Epithelial cell of prostate (primary cell): ENCODE results near the gene FTCDNL1.

ENCODE experiments used
- DNase-seq: peaks from one replicate; pipeline ENCODE4 v3.0.0-alpha.2; 2011; ENCODE audit warnings: low read depth, low spot score
- H3K27ac ChIP-seq: fragments of 450-650 bp; 2 replicates; pipeline ENCODE4 v1.5.1; 2017; ENCODE audit warnings: mild to moderate bottlenecking

FTCDNL1 gene

GRCh38 chr2:199850718-199851500 is at the start of gene FTCDNL1:
Gene FTCDNL1, minus strand, starts transcription at chr2:199851192. Its CDS starts 2,230 bp downstream, at chr2:199848962.
- no peak for DNase-seq
- H3K27ac ChIP-seq = no peak within 1 kb of the TSS

DNA sequence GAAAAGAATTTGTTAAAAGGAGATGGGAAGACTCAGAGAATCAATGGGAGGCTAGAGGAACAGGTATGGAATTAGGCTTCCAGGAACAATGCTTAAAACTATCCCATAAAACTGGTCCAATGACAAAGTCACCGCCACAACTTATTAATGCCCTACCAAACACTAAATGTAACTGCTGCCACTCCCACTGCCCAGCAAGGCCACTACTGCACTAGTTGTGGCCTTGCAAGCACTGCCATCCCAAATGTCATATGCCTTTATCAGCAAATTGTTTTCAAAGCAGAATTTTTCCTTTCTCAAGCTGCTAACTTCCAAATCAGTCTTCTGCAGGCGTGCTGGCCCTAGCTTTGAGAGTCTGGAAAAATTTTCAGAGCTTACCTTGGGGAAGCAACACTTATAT is 45.6 kb upstream of the FTCDNL1 start:
- no peak for DNase-seq
- H3K27ac ChIP-seq = no peak overlapping the region

DNA sequence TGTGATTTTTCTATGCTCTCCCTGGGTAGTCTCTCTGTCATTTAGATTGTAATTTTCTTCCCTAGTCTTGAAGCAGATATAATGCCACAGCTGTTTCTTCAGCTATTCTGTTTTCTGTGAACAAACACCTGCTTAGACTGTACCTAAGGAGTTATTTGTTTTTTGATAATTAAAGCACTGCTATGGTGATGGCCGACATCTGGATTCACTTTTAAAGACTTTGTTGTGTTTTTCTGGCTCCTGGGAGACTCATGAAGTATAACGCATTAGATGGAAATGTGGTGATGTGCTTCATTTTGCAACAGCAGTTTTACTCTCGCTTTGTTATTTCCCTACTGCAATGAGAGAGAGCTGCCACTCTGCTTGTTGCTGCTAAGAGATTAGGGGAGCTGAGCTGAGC is 44.4 kb upstream of the FTCDNL1 start:
- H3K27ac ChIP-seq = no peak overlapping the region
- no peak for DNase-seq

DNA sequence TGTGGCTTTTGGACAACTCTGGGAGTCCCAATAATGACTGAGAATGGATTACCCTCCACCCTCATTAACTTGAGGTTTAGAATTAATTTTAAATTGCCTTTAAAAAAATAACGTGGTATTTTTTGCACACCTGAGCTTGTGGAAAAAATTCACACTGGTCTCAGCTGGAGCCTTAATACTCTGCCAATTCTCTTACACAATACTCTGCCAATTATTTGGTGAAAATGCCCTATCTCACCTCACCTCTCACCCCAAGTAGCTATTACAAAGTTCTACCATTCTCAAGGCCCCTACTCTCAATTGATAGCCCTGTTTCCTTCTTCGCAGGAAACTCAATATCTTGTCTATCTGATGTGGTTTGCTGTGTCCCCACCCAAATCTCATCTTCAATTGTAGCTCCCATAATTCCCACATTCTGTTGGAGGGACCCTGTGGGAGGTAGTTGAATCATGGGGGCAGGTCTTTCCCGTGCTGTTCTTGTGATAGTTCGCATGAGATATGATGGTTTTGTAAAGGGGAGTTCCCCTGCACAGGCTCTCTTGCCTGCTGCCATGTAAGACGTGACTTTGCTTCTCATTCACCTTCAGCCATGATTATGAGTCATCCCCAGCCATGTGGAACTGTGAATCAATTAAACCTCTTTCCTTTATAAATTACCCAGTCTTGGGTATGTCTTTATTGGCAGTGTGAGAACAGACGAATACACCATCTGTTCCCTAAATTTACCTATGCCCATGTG is 32.7 kb upstream of the FTCDNL1 start:
- DNase-seq = no peak
- no peak overlapping the region for H3K27ac ChIP-seq

DNA sequence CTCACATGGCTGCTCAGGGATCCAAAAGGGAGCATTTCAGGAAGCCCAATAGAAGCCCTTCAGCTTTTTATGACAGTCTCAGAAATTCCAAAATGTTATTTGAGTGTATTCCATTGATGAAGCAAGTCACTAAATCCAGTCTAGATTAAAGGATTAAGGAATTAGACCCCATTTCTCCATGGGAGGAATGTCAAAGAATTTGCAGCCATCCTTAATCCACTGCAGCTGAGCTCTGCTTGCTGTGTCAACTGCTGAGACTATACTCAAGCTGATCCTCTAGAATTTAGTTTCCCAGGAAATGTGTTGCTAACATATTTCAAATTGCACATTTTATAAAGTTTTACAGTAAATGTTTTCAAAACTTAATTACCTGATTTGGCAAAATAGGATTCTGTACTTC is 31.7 kb upstream of the FTCDNL1 start:
- no peak for DNase-seq
- no peak overlapping the region for H3K27ac ChIP-seq

DNA sequence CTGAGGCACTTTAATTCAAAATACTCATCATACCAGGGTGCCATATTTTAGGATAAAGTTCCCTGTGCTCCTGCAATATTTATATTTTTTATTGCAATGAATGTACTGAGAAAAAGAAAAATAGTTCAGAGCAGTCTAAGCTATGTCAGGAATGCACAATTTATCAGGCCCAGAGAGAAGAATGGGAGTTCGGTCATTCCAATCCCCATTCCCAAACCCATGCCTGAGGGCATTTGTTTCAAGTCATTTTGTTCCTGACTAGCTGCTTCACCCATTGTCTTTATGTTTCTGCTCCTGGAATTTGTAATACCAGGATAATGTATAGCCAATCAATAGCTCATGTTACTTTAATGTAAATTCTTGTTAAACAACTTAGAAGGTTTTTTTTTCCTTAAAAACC is 24.4 kb upstream of the FTCDNL1 start:
- H3K27ac ChIP-seq = no peak overlapping the region
- no peak for DNase-seq

GRCh38 chr2:199874209-199874608 is 23.2 kb upstream of the FTCDNL1 start:
- H3K27ac ChIP-seq = no peak overlapping the region
- DNase-seq = no peak

GRCh38 chr2:199870581-199870980 is 19.6 kb upstream of the FTCDNL1 start:
- no peak for DNase-seq

GRCh38 chr2:199869653-199870052 is 18.7 kb upstream of the FTCDNL1 start:
- no peak overlapping the region for H3K27ac ChIP-seq

More at GRCh38 chr2:199870581-199870980, 19.6 kb upstream of the FTCDNL1 start:
- no peak overlapping the region for H3K27ac ChIP-seq

GRCh38 chr2:199869227-199869541 is 18.2 kb upstream of the FTCDNL1 start:
- no peak for DNase-seq
- H3K27ac ChIP-seq = no peak overlapping the region

More at GRCh38 chr2:199869653-199870052, 18.7 kb upstream of the FTCDNL1 start:
- no peak for DNase-seq

DNA sequence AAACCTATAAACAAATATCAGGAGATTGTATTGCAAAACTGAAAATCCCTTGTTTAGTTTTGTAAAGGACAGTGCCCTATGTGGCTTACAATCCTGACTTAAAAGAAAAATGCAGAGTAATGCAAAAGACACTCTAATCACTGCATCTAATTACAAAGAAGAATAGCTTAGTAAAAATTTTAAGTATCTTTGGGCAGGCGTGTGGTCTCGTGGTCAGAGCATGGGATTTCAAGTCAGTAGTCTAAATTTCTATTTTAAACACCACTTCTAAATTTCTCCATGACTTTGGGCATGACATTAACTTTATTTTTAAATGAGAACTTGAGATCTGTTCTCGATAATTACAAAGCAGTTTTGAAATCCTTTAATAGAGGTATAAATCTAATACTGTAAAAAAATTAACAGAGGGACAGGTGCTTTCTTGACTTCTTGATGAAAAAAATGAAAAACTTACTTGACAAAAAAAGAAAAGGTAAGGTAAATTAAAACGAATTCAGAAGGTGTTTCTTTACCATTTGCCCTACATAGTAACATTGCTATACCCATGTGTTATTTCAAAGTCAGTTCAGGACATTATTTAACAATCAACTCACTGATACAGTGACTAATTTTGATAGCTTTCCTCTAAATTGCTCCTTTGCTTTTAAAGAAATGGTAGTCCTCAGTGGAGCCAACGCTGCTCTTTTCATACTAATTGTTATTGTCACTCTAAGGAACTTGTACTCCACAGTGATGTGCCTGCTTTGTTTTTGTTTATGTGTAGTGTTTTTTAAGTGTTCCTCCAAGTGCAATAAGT is 17.6 kb upstream of the FTCDNL1 start:
- no peak overlapping the region for H3K27ac ChIP-seq
- no peak for DNase-seq

DNA sequence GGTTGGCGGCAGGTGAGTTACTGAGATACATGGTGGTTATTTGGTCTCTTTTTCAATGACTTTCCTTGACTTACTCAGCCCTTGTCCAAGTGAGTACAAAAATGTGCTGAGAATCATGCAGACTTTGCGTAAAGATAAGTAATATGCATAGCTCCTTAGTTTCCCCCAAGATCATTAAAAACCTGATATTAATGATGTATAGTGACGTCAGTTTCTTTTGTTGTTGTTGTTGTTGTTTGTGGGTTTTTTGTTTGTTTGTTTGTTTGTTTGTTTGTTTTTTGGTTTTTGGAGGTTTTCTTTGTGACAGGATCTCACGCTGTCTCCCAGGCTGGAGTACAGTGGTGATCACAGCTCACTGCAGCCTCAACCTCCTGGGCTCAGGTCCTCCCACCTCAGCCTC is 14.9 kb upstream of the FTCDNL1 start:
- DNase-seq = no peak

GRCh38 chr2:199862788-199863187 is 11.8 kb upstream of the FTCDNL1 start:
- no peak for DNase-seq
- H3K27ac ChIP-seq = no peak overlapping the region

More for the DNA sequence above, 14.9 kb upstream of the FTCDNL1 start:
- no peak overlapping the region for H3K27ac ChIP-seq

DNA sequence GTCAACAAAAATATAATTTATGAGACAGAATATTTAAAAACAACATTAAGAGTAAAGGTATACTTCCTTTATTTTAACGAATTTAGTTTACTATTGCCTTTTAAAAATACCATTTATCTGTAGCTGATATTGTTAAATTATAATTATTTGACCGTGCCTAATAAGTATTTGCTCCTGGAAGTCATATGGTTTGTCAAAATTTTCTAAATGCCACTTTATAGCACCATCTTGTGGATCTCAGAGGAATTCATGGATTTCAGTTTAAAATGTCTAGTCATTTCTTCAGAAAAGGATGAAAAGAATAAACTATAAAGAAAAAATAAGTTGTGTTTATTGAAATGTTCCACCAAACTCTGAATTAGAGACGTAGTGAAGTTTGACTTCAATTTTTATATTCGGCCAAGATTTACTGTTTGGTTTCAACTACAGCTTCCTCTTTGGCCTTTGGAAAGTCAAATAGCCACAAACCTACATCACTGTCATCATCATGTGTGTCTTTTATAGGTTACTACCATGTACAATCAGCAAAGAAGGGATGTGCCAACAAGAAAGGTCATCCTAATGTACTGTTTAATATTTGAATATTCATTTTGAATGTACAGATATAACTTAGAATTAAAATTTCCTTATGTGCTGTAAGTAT is 10.3 kb upstream of the FTCDNL1 start:
- DNase-seq = no peak

GRCh38 chr2:199855812-199856211 is 4.8 kb upstream of the FTCDNL1 start:
- H3K27ac ChIP-seq = no peak overlapping the region
- no peak for DNase-seq

More for the DNA sequence above, 10.3 kb upstream of the FTCDNL1 start:
- no peak overlapping the region for H3K27ac ChIP-seq

GRCh38 chr2:199851883-199852282 is 891 bp upstream of the FTCDNL1 start:
- H3K27ac ChIP-seq = no peak overlapping the region
- DNase-seq = no peak

GRCh38 chr2:199851501-199851810 is 464 bp upstream of the FTCDNL1 start:
- H3K27ac ChIP-seq = no peak overlapping the region
- DNase-seq = no peak

DNA sequence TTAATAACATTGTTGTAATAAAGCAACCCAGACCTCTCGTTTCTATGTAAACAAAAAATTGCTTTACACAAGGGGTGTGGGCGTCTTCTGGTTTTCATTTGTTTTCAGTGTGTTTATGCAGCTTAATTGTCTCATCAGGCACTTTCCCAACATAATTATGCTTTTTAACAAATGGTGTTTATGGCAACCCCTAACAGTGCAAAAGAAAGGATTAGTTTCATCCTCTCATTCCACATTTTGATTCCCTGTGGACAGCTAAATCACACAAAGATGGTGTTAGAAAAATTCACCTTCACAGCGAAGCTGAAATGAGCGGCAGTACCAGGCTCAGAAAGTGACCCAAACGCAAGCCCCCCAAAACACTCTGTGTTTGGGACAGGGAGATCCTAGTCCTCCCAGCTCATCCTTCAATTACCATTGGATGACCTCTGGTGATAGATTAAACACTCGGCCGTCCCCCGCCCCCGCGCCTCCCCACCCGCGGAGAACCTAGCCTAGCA is 724 bp downstream of the FTCDNL1 start:
- H3K27ac ChIP-seq = no peak overlapping the region
- no peak for DNase-seq

GRCh38 chr2:199848389-199849130 is 2.4 kb downstream of the FTCDNL1 start:
- DNase-seq = no peak
- no peak overlapping the region for H3K27ac ChIP-seq
